ENCODE data around the gene ZER1.
A peak's percentile ranks its signal among the peaks of the same experiment; 100 is the strongest.
"Not testable (repeated sequence)": the region's sequence is repeated elsewhere in the genome, so short reads cannot be mapped to it uniquely, and the experiment has no call there.

The ZER1 gene

GRCh38 chr9:128771745-128772519 is at the start of gene ZER1:
TSS of gene ZER1 (minus strand) at chr9:128771927. CDS start at chr9:128755565, 16,362 bp downstream.
- DNase-seq: peak; percentile 95

GRCh38 chr9:128820665-128821583 is 49.2 kb upstream of the ZER1 start:
- no peak for DNase-seq

GRCh38 chr9:128819716-128820664 is 48.3 kb upstream of the ZER1 start:
- DNase-seq: peak; percentile 19

GRCh38 chr9:128818839-128819715 is 47.4 kb upstream of the ZER1 start:
- DNase-seq: peak; percentile 39

GRCh38 chr9:128818099-128818838 is 46.5 kb upstream of the ZER1 start, which contains the start of gene ENDOG:
TSS of gene ENDOG (plus strand) at chr9:128818500. CDS start at chr9:128818685, 185 bp downstream.
- peak; percentile 98 for DNase-seq

- no peak for DNase-seq
Observed at GRCh38 chr9:128810873-128811272, 39.1 kb upstream of the ZER1 start.

DNA sequence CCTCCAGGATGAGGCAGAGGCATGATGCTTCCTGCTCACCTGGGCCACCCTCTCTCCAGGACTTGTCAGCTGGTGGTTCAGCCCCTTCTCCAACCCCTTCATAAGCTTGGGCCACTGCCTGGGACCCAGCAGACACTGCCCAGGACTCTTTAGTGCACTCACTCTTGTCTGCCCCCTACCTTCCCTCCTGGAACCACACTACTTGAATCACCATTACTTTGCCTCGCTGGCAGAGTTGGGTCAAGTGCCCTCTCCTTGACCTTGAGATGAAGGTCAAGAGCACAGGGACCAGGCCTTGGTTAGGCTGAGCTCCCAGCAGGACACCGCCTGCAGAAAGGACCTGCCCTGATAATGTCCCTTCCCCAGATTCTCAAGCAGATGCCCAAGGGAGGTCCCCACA is 38.1 kb upstream of the ZER1 start:
- DNase-seq: no peak

GRCh38 chr9:128809036-128809599 is 37.4 kb upstream of the ZER1 start:
- DNase-seq: no peak

- no peak for DNase-seq
Observed at GRCh38 chr9:128808543-128808942, 36.8 kb upstream of the ZER1 start.

GRCh38 chr9:128807827-128808226 is 36.1 kb upstream of the ZER1 start:
- no peak for DNase-seq

DNA sequence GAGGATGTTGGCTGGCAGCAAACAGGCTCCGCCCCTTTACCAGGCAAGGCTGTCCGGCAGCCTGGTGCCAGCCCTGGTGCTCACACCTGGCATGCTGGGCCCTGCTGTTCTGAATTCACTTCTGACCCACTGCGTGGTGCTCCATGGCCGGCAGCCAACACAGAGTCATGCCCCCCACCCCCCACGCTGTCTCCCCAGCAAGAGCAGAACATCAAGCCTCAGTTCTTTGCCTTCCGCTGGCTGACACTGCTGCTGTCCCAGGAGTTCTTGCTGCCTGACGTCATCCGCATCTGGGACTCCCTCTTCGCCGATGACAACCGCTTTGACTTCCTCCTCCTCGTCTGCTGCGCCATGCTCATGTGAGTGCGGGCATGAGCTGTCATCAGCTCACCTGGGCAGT is 33.9 kb upstream of the ZER1 start:
- peak; percentile 42 for DNase-seq

DNA sequence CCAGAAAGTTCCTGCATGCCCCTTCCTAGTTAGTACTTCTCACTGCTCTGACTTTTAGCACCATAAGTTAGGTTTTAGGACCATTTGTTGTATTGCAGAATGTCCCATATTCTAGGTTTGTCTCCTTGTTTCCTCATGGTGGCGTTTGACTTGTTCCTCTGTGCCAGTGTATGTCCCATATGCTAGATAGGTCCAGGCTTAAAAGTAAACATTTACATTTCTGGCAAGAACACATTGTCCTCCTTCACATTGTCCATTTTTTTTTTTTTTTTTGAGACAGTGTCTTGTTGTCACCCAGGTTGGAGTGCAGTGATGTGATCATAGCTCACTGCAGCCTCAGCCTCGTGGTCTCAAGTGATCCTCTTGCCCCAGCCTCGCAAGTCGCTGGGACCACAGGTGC is 30.8 kb upstream of the ZER1 start:
- no peak for DNase-seq

GRCh38 chr9:128800061-128800460 is 28.3 kb upstream of the ZER1 start:
- DNase-seq: no peak

DNA sequence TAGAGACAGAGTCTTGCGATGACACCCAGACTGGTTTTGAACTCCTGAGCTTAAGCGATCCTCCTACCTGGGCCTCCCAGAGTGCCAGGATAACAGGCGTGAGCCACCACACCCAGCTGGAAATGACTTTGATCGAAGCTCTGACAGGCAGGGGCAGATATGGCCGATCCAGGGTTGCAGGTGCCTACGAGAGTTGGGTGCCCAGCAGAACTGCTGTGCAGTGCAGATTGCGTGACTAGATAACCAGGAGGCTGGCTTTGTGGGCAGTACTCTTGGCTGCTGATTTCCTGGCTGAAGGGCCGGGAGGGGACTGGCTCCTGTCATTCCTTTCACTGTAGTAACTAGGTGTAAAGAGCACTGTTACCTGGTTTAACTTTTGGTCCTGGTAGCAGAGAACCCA is 27.2 kb upstream of the ZER1 start:
- DNase-seq: no peak

GRCh38 chr9:128794961-128795360 is 23.2 kb upstream of the ZER1 start:
- DNase-seq: not testable (repeated sequence)

GRCh38 chr9:128792978-128793686 is 21.4 kb upstream of the ZER1 start:
- DNase-seq: no peak

DNA sequence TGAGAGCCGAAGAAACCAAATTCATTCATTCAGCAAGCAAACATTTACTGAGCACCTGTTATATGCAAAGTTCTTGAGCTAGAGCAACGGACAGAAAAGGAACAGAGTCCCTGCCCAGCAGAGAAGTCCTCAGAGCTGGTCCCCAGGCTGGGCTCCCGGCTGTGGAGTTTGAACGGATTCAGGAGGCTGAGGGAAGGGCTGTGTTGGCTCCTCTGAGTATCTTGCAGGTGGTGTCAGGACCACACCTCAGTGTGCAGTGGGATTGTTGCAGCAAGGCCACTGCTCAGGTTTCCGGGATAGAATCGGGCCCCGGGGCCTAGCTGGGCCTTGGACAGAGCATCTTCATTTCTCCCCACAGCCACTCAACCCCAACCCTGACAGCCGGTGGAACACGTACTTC is 20.4 kb upstream of the ZER1 start:
- DNase-seq: no peak

- no peak for DNase-seq
Observed at GRCh38 chr9:128790536-128790935, 18.8 kb upstream of the ZER1 start.

- no peak for DNase-seq
Observed at GRCh38 chr9:128788445-128788844, 16.7 kb upstream of the ZER1 start.

DNA sequence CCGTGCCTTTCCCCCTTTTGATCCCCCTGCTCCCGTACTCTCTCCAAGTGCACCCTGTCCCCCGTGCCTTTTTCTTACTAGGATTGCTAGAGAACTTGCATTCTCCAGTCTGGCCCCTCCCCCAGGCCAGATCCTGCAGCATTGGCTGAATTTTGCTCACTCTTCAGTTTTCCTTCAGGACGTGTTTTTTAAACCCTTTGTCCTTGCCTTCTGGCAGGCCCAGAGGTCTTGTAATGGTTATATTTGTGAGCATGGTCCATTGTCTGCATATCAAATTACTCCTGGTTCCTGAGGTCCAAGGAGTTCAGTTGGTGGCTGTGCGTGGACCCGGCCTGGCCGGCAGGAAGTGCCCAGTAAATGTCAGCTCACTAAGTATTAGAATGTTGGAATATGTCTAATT is 15.9 kb upstream of the ZER1 start:
- no peak for DNase-seq

All from midbrain (tissue), 1 donor.